Choroid plexus epithelial cell (primary cell): ENCODE results near the gene MRGPRX2.
A peak's percentile ranks its signal among the peaks of the same experiment; 100 is the strongest.

ENCODE experiments used
- DNase-seq: peaks from one replicate; pipeline ENCODE4 v3.0.0-alpha.2; 2010; ENCODE audit warnings: low read depth
- H3K4me3 ChIP-seq: 2 replicates; pipeline ENCODE4 v1.5.1; 2011; ENCODE audit warnings: low read depth, mild to moderate bottlenecking, control low read depth, low read length, moderate library complexity
- CTCF ChIP-seq: conservative IDR thresholded peaks from 2 replicates; pipeline ENCODE4 v1.5.1; 2011; ENCODE audit warnings: low read depth, mild to moderate bottlenecking, control low read depth, inconsistent platforms, low read length, moderate library complexity

Gene MRGPRX2

GRCh38 chr11:19088791-19089190 is 28.3 kb upstream of the MRGPRX2 start:
- no peak overlapping the region for H3K4me3 ChIP-seq
- DNase-seq, result no peak
- no peak for TF ChIP-seq CTCF

- TF ChIP-seq CTCF, result no peak
- no peak overlapping the region for H3K4me3 ChIP-seq
- DNase-seq, result peak; percentile 69
These were observed 27.1 kb upstream of the MRGPRX2 start for GRCh38 chr11:19087658-19088057.

GRCh38 chr11:19084661-19085315 is 24.3 kb upstream of the MRGPRX2 start:
- no peak overlapping the region for H3K4me3 ChIP-seq
- no peak for TF ChIP-seq CTCF
- DNase-seq, result no peak

- TF ChIP-seq CTCF, result no peak
- DNase-seq, result no peak
- no peak overlapping the region for H3K4me3 ChIP-seq
These were observed 22.6 kb upstream of the MRGPRX2 start for GRCh38 chr11:19083166-19083565.

GRCh38 chr11:19080579-19080993 is 20.1 kb upstream of the MRGPRX2 start:
- H3K4me3 ChIP-seq, result no peak overlapping the region
- TF ChIP-seq CTCF, result no peak
- DNase-seq, result peak; percentile 67

GRCh38 chr11:19079643-19080440 is 19.3 kb upstream of the MRGPRX2 start:
- H3K4me3 ChIP-seq, result no peak overlapping the region
- TF ChIP-seq CTCF, result no peak
- peak; percentile 48 for DNase-seq
